Activated CD8-positive, alpha-beta memory T cell treated with anti-CD3 and anti-CD28 coated beads for 48 hours (primary cell): ENCODE results near the gene KLHL14.
"Not testable (repeated sequence)": the region's sequence is repeated elsewhere in the genome, so short reads cannot be mapped to it uniquely, and the experiment has no call there.

Experiments used
- DNase-seq, 3 experiments: peaks; one replicate each; pipeline ENCODE4 v3.0.0-alpha.2; 2020; ENCODE audit warnings: low read depth in 2 of 3, low spot score in 2 of 3

The KLHL14 gene, protein sequence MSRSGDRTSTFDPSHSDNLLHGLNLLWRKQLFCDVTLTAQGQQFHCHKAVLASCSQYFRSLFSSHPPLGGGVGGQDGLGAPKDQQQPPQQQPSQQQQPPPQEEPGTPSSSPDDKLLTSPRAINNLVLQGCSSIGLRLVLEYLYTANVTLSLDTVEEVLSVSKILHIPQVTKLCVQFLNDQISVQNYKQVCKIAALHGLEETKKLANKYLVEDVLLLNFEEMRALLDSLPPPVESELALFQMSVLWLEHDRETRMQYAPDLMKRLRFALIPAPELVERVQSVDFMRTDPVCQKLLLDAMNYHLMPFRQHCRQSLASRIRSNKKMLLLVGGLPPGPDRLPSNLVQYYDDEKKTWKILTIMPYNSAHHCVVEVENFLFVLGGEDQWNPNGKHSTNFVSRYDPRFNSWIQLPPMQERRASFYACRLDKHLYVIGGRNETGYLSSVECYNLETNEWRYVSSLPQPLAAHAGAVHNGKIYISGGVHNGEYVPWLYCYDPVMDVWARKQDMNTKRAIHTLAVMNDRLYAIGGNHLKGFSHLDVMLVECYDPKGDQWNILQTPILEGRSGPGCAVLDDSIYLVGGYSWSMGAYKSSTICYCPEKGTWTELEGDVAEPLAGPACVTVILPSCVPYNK

DNA sequence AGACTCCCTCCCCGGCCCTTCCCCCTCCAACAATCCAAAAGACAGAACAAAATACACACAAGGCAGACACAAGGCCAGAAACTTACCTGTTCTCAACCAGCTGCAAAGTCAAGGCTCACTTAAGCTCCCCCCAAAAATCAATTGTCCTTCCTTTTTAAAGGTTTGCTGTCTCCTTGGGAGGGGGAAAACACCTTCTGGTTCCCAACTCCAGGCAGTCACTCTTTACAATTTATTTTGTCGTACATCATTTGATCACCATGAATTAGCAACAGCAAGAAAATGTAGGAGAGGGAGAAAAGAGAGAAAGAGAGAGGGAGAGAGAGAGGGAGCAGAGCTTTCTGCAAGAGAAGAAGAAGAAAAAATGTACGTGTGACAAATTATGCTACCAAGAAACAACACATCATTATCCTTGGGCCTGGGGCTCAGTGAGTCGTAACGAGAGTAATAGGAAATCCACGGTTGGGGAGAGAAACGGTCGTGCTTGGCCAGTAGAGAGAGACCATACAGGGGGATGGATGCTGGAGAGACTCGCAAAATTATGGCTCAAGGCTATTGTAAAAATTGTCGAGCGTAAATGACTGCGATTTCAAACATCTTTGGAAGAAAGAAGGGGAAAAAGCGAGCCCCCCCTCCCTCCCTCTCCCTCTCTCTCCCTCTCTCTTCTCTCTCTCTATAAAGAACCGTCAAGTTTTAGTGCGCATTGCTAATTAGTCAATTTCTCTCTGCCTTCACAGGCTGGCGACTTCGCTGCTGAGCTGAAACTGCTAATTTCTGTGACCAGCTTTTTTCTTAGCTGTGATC, at the start of gene KLHL14:
KLHL14 (minus strand) TSS at position 443 of the 801 bp plus-strand sequence. CDS start 2,432 bp downstream, outside the sequence.
- DNase-seq: no peak

DNA sequence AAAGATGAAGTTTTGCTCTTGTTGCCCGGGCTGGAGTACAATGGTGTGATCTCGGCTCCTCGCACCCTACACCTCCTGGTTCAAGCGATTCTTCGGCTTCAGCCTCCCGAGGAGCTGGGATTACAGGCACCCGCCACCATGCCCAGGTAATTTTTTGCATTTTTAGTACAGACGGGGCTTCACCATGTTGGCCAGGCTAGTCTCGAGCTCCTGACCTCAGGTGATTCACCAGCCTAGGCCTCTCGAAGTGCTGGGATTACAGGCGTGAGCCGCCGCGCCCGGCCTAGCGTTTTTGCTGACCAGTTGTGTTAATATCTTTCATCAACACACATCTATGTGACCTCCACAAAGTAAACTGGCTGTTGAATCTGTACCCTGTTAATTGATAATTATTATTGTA, 49.4 kb upstream of the KLHL14 start:
- DNase-seq: no peak

DNA sequence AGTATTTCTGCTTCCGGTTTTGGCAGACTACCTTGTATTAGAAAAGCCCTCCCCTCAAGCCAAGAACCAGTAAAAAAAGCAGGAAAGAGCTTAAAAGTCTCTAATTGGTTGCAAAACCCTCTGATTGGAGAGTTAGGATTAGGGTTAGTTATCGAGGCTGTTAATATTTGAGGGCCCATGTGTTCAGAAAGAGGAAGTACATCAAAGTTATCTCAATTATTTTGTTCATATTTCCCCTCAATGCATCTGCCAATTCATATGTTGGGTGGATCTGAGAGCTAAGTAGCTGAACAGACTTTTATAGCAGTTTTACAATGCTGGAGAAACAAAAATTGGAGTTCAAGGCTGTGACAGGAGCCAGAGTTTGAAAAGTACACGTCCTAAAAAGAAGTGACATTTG, 43.1 kb upstream of the KLHL14 start:
- DNase-seq: no peak

DNA sequence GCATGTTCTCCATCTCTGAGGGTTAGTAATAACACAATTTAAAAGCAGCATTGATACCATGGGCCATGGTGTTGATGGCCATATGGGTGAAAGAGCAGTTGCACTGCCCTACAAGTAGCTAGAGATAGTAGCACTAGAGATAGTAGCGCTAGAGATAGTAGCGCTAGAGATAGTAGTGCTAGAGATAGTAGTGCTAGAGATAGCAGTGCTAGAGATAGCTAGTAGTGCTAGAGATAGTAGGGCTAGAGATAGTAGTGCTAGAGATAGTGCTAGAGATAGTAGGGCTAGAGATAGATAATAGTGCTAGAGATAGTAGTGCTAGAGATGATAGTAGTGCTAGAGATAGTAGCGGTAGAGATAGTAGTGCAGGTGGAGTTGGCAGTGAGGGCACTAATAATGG, 39.5 kb upstream of the KLHL14 start:
- DNase-seq: no peak

DNA sequence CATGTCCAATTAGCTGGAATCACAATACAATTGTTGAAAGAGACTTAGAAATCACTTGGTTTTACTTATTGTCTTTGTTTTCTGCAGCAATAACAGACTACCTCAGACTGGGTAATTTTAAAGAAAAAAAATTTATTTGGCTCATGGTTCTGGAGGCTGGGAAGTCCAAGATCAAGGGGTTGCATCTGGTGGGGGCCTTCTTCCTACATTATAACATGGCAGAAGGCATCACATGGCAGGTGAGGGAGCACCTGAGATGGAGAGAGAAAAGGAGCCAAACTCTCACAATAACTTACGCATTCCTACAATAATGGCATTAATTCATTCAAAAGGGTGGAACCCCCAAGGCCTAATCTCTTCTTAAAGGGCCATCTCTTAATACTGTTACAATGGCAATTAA, 37.5 kb upstream of the KLHL14 start:
- DNase-seq: no peak

DNA sequence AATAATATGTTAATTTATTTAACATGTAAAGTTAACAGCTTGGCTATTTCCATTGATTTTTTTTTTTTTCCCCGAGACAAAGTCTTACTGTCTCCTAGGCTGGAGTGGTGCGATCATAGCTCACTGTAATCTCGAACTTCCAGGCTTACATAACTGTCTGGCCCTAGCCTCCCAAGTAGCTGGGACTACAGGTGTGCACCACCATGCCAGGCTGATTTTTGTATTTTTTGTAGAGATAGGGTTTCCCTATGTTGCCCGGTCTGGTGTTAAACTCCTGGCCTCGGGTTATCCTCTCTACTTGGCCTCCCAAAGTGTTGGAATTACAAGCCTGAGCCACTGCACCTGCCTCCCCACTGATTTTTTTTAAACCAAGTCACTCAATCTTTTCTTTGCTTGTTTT, 32.5 kb upstream of the KLHL14 start:
- DNase-seq: no peak

DNA sequence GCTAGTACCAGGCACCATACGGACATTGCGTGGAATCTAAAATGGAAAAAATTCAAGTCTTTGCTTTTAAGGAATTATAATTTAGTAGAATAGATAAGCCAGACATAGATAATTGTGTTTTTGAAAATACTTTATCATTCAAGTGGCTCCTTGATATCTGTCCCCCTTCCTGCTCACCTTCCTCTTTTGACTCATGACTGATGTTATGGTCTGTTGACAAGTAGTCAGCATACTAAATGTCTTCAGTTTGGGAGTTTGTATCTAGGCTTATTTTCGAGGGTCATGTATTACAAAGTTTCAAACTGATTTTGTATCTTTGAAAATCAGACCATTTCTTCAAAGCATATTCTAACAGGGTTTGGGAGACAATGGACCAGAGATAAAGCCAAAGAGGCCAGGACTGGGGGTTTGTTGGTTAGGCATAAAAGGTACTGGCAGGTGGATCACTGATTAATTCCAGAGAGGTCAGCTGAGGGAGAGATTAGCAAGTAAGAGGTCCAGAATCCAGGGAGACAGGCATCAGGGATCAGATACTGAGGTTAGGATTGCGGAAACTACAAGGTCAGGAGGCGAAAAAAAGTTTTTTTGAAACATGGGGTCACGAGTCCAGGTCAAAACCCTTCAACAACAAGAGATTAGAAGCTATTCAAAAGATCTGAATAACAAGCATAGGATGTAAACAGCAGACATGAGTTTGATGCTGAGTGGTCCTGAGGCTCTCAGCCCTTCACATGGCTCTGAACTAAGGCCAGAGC, 31.5 kb upstream of the KLHL14 start:
- no peak for DNase-seq

DNA sequence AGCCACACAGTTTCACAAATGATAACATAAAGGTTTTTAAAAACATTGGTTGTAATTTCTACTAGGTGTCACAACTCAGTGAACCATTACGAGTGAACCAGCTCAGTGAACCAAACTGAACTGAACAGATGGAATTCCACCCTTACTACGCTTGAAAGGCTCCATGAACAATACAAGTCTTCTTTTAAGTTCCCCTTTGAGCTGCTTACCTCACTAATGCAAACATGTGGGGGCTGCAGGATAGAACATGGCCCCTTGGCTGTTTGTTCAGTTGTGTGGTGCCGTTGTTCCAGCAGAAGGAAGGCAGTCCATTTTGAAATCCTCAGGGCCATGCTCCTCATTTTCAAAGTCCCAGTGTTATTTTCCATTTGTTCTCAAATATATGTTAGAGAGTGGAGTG, 30.7 kb upstream of the KLHL14 start:
- DNase-seq: no peak

DNA sequence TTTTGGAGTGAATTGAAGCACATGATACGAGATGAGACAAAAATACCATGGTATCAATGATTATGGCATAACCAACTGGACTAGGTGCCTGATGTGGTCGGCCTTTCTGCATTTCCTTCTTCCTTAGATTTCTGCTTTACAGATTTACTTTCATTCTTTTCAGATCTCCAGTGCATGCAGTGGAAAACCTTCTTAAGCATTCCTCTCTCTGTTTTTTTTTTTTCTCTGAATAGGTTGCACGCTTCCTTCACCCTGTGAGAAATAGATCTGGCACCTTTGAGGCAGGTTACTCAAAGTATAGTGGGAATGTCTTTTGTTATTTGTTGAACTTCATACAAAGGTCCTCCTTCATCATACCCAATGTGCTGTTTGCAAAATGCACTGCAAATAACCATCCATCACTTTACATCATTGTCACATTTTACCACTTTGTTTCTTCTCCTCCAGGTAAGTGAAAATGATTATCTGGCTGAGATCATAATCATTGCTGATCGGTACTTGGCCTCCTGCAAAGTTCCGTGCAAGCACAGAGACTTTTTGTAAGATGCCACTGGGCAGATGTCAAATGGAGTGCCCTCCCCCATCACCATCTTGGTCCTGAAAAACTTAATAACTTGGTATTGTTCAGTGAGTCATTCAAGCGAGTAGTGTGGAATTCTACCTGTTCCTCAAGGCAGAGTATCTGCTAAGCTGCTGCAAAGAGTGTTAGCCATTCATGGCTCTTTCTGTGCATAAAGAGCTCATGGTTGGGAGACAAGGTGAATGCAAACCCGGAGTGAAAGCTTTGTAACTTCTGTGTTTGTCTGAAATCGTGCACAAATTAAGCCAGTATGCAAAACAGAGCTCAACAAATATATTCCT, 30.0 kb upstream of the KLHL14 start:
- DNase-seq: no peak

DNA sequence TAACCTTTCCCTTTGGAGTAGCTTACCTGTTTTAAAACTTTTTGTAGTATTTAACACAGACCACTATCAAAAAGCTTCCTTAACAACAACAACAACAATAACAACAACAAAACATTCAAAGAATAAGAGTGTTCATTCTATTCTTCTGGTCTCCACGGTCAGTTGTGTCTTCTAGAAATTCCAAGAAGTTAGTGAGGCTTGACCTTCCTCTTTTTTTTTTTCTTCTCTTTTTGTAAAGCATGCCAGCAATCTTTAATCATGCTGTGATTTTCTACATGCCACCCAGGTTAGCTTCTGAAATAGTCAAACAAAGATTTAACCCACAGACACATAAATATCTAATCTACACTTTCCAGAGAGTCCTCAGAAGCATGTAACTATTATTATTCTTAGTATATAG, 28.4 kb upstream of the KLHL14 start:
- DNase-seq: no peak

DNA sequence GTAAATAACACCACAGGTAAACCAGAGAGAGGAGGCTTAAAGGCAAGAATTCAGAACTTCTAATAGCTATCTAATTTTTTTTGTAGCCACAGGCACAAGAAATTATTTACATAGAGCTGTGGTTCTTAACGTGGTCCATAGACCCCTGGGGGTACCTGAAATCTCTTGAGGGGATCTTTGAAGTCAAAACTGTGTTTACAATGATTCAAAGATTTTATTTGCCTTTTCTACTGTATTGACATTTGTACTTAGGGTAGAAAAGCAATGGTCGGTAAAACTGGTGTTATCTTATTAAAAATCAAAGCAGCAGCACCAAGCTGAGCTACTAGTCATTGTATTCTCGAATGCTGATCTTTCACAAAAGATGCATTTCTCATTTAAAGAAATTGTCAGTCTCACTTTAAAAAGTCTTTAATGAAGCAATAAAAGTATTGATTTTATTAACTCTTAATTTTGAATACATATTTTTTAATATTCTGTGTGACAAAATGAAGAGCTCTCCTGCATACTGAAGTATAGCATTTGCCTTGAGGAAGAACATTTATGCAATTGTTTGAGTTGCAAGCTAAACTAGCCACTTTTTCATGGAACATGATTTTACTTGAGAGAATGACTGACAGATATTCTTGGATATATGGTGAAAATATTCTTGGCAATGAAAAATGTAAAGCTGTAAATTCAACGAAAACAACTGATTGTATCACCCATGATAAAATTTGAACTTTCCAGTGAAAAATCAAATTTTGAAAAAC, 25.6 kb upstream of the KLHL14 start:
- DNase-seq: no peak

DNA sequence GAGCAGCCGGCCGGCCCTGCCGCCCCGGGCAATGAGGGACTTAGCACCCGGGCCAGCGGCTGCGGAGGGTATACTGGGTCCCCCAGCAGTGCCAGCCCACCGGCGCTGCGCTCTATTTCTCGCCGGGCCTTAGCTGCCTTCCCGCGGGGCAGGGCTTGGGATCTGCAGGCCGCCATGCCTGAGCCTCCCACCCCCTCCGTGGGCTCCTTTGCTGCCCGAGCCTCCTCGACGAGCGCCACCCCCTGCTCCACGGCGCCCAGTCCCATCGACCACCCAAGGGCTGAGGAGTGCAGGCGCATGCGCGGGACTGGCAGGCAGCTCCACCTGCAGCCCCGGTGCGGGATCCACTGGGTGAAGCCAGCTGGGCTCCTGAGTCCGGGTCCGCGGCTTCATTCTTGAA, 21.8 kb upstream of the KLHL14 start:
- not testable (repeated sequence) for DNase-seq

DNA sequence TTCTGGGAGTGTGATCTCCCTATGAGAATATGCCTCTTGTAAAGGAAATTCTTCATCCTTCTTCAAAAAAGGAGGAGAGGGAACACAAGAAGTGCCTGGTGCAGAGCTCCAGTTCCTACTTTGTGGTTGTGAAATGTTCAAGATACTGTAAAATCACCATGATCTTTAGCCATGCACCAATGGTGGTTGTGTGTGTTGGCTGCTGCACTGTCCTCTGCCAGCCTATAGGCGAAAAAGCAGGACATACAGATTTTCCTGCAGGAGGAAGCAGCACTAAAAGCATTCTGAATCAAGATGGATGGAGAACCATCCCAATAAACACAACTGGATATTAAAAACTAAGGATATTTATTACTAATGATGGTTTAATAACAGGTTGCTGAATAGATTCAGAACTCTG, 6.2 kb upstream of the KLHL14 start:
- no peak for DNase-seq

DNA sequence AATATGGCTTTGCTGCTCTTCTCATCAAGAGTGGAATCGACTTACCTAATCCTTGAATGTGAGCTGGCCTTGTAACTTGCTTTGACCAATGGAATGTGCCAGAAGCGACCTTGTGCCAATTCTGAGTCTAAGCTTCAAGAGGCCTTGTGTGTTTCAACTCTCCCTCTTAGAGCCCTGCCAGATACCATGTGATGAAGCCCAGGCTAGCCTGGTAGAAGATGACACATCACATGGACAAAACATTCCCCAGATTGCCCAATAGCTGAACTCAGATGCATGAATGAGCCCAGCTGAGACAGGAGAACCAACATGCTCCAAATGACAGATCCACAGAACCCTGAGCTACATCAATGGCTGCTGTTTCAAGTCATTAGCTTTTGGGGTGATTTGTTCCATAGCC, 4.2 kb upstream of the KLHL14 start:
- DNase-seq: no peak

DNA sequence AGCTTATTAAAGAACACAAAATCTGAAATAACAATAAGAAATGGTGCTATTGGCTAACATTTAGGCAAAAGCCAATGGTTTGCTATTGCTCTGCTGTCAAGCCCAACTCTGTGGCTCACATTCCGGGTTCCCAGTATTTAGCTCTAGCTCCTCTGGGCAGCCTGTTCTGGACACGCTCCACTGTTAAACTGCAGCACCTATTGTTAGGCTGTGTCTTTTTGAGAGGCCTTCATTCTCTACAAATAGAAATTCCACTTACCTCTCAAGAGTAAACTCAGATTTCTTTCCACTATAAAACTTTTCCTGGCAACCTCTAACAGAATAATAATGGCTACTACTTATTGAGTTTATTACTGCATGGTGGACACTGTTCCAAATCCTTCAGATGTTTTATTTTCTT, 3.7 kb upstream of the KLHL14 start:
- DNase-seq: no peak

DNA sequence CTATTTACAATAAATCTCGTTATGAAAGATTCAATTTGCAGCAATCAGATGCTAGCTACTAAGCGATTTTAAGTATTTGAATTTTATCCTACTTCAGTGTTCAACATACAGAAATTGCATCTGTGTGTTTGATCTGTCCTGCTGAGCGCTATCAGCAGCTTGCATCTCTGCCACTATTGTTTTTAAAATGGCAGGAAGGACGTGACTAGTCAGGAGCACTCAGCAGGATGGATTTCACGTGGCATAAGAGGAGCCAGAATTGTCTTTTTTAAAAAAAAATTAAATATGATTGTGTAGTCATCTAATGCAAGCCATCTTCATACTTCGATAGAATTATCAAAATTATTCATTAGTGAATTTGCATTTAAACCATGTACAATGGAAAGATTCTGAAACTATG, 2.8 kb upstream of the KLHL14 start:
- no peak for DNase-seq

DNA sequence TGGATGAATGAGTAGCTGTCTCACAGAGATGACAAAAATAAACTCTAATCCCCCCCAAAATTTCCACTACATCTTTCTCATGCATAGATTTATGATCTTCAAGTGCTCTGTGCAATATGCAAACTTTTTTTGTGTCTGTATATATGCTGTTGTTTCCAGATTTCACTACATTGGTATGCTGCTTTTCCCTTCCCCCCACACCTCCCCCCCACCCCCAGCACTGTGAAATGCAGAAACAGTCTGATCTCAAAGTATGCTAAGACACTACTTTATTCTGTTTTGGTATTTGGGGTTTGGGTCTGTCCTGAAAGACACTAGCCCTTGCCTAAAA, 524 bp upstream of the KLHL14 start:
- no peak for DNase-seq

DNA sequence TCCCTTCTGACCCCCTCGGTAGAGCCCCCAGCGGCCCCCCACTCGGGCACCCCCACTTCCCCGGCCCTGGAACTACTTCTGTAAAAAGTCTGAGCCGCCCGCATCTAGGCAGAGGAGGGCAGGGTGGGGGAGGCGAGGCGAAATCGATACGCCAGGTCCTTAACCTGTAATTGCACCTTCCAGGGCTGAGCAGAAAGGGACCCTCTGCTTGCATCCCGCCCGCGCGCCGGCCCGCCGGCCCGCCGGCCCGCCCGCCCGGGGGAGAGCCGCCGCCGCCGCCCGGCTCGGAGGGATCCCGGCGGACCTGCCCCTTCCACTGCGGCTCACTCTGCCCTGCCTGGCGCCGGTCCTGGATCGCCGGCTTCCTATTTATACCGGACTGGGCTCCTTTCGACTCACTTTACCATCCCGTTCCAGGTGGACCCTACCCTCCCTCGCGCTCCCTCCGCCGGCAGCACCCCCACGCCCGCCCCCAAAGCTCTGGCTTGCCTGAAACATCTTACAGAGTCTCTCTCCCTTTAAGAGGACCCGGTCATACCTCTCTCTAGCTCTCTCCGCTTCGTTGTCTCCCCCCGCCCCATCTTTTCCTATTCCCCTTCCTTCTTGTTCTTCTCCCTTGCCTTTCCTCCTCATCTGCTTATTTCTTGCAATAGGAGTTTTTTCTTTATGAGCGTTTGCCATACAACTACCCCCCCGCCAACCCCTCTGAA, 797 bp downstream of the KLHL14 start:
- no peak for DNase-seq

DNA sequence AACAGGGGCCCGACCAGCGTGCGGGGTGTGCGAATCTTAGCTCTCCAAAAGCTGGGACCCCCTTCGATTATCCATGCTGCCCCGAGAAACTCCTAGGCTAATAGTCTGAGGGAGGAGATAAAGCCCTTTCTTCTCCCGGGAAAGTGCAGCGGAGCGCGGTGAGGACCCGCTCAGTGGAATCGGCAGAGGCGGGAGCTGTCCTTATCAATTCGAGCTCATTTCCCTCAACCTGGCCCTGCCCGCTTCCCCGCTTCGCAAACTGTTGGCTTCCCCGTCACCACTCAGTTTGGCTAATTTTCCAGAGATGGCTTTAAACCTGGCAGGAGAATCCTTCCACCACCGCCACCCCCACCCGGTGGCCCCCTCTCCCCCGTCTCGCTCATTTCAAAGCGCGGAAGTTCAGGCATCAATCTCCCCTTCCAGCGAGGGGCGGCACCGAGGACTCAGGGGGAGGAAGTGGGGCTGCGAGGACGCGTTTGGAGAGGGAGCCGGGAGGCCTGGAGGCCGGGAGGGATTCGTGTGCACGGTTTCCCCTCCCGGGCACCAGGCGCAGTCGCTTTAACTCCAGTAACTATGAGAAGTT, 1.6 kb downstream of the KLHL14 start:
- DNase-seq: no peak
